HFFc6 (cell line): ENCODE results near the gene MCTP2. TPM values are rescaled to one million over a fixed set of nuclear protein-coding genes. Genes with fewer than 3 reads are reported as not detected.

Source experiments
- DNase-seq: peaks from one replicate; pipeline ENCODE4 v3.0.0-alpha.2; 2018
- H3K27ac Mint-ChIP-seq: 2 replicates; pipeline ENCODE4 v1.8.0; 2020; ENCODE audit warnings: mild to moderate bottlenecking, mixed read lengths
- H3K27me3 Mint-ChIP-seq: 2 replicates; pipeline ENCODE4 v1.8.0; 2021; ENCODE audit warnings: mild to moderate bottlenecking, moderate library complexity, mixed read lengths; ENCODE audit not compliant: insufficient read depth
- H3K36me3 Mint-ChIP-seq: 2 replicates; pipeline ENCODE4 v1.8.0; 2021; ENCODE audit warnings: low read depth, mixed read lengths
- H3K4me1 Mint-ChIP-seq: 2 replicates; pipeline ENCODE4 v1.8.0; 2020; ENCODE audit warnings: low read depth, mixed read lengths
- H3K4me3 Mint-ChIP-seq: 2 replicates; pipeline ENCODE4 v1.8.0; 2020; ENCODE audit warnings: mild to moderate bottlenecking, moderate library complexity, mixed read lengths
- H3K9me3 Mint-ChIP-seq: 2 replicates; pipeline ENCODE4 v1.8.0; 2020; ENCODE audit warnings: mild to moderate bottlenecking, mixed read lengths
- CTCF ChIP-seq: fragments of 200-600 bp; sonication (generic); IDR thresholded peaks from 2 replicates; pipeline ENCODE4 v1.5.0; 2021; ENCODE audit warnings: antibody characterized with exemption, mild to moderate bottlenecking
- total RNA-seq, 6 experiments: library from RNA; stranded (reverse); fragmentation: NEBNext Ultra II Directional; extraction: Animal tissue kit (Norgen Biotek cat#: 25700); gene quantifications; 2 replicates in 1 of 6; 3 replicates in 5 of 6; pipeline ENCODE4 v1.2.3, GENCODE V29; 2021

Gene MCTP2
- total RNA-seq, 6 experiments from 2014 or later: 0.63 to 4.4 (median 1.0) TPM

GRCh38 chr15:94411846-94412245 is 180.5 kb downstream of the MCTP2 start:
- Mint-ChIP-seq H3K36me3 (no peaks in the 10 kb centered on the region; the same call in 1 of the 2 replicates), H3K4me1 (no peaks in the 10 kb centered on the region), H3K27ac (no peak overlapping the region), H3K4me3 (no peak overlapping the region), H3K27me3 (no peaks in the 10 kb centered on the region), H3K9me3 (no peaks in the 10 kb centered on the region; the same call in 1 of the 2 replicates)
- no peak for DNase-seq
- no peak for TF ChIP-seq CTCF

GRCh38 chr15:94412979-94413746 is 181.8 kb downstream of the MCTP2 start:
- Mint-ChIP-seq H3K27ac (no peak overlapping the region), H3K27me3 (no peaks in the 10 kb centered on the region), H3K4me1 (no peaks in the 10 kb centered on the region), H3K9me3 (peaks cover 2% of the 10 kb centered on the region; the same call in 1 of the 2 replicates), H3K4me3 (no peak overlapping the region), H3K36me3 (no peaks in the 10 kb centered on the region; the same call in 1 of the 2 replicates)
- peak; percentile 67; the same call in 1 of the 2 replicates for TF ChIP-seq CTCF
- DNase-seq: no peak

DNA sequence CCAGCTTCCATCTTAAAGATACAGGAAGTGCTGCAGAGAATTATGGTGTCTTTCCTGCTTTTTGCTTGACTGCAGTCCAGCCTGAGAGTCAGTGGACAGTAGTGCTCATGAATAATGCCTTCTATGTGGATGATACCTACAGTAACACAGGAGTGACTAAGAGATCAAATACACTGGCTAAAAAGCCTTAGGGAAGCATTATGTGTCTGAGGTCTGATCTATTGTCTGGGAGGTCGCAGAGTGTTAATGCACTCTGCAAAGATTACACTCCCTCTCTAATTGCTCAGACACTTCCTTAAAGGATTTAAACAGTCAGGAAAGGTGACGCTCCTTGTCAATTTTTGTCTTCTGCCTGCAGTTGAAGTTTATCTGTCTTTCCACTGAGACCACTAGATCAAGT is 183.6 kb downstream of the MCTP2 start:
- no peaks in the 10 kb centered on the region; the same call in 1 of the 2 replicates for H3K36me3 Mint-ChIP-seq
- H3K4me1 Mint-ChIP-seq: no peaks in the 10 kb centered on the region
- no peak for TF ChIP-seq CTCF
- no peaks in the 10 kb centered on the region for H3K27me3 Mint-ChIP-seq
- DNase-seq: no peak
- H3K9me3 Mint-ChIP-seq: peaks cover 6% of the 10 kb centered on the region; the same call in 1 of the 2 replicates
- H3K4me3 Mint-ChIP-seq: no peak overlapping the region
- no peak overlapping the region for H3K27ac Mint-ChIP-seq

- no peak for DNase-seq
- Mint-ChIP-seq H3K4me3 (no peak overlapping the region), H3K27me3 (no peaks in the 10 kb centered on the region), H3K36me3 (no peaks in the 10 kb centered on the region; the same call in 1 of the 2 replicates), H3K4me1 (no peaks in the 10 kb centered on the region; the same call in 1 of the 2 replicates), H3K9me3 (peaks cover 14% of the 10 kb centered on the region), H3K27ac (no peak overlapping the region)
- TF ChIP-seq CTCF: no peak
Measured at GRCh38 chr15:94416267-94416666, 184.9 kb downstream of the MCTP2 start.

DNA sequence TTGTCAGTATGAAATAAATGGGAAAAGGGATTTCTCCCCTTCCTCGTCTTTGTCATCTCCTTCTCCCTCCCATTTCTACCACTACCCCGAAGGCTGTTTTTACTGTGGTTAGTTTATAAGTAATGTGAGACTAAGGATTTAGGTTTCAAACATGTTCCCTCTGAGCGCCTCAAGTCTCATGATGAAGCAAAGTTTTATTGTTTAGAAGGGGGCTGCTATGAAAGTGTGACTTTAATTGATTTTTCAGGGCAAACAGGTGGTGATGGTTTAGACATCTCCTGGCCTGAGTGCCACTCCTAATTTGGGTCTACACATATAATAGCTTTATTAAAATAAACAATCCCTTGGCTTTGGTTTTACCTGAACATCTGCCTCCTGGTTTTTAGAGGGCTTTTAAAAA is 185.5 kb downstream of the MCTP2 start:
- no peak for TF ChIP-seq CTCF
- Mint-ChIP-seq H3K4me1 (no peaks in the 10 kb centered on the region; the same call in 1 of the 2 replicates), H3K36me3 (no peaks in the 10 kb centered on the region; the same call in 1 of the 2 replicates), H3K9me3 (peaks cover 19% of the 10 kb centered on the region), H3K27me3 (no peaks in the 10 kb centered on the region), H3K4me3 (no peak overlapping the region), H3K27ac (no peak overlapping the region)
- DNase-seq: no peak
